NB4 (cell line): ENCODE data around the gene UNC45A.

ENCODE experiments used
- MAX ChIP-seq: IDR thresholded peaks from 2 replicates; pipeline ENCODE4 v1.6.1; 2011; ENCODE audit warnings: low read depth, low read length
- TF ChIP-seq, protein P1 (sequence below): IDR thresholded peaks from one replicate; pipeline ENCODE4 v1.5.1; 2012; ENCODE audit warnings: low read depth, low read length

GRCh38 chr15:90886291-90886614 lies 48.8 kb upstream of the UNC45A start:
- TF ChIP-seq, protein P1, sequence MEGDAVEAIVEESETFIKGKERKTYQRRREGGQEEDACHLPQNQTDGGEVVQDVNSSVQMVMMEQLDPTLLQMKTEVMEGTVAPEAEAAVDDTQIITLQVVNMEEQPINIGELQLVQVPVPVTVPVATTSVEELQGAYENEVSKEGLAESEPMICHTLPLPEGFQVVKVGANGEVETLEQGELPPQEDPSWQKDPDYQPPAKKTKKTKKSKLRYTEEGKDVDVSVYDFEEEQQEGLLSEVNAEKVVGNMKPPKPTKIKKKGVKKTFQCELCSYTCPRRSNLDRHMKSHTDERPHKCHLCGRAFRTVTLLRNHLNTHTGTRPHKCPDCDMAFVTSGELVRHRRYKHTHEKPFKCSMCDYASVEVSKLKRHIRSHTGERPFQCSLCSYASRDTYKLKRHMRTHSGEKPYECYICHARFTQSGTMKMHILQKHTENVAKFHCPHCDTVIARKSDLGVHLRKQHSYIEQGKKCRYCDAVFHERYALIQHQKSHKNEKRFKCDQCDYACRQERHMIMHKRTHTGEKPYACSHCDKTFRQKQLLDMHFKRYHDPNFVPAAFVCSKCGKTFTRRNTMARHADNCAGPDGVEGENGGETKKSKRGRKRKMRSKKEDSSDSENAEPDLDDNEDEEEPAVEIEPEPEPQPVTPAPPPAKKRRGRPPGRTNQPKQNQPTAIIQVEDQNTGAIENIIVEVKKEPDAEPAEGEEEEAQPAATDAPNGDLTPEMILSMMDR, result no peak
- no peak for TF ChIP-seq MAX
